LNCAP (cell line): ENCODE measurements around the gene CXCL12.

Experiments used
- CTCF ChIP-seq: fragments of 450-650 bp; IDR thresholded peaks from 2 replicates; pipeline ENCODE4 v1.5.1; 2017; ENCODE audit warnings: mild to moderate bottlenecking

Gene CXCL12

GRCh38 chr10:44415121-44415520, 30.2 kb upstream of the CXCL12 start:
- TF ChIP-seq CTCF, result no peak

- TF ChIP-seq CTCF, result no peak
These were observed 28.5 kb upstream of the CXCL12 start for GRCh38 chr10:44413416-44413815.

- TF ChIP-seq CTCF, result no peak
These were observed 26.4 kb upstream of the CXCL12 start for GRCh38 chr10:44411251-44411650.

- TF ChIP-seq CTCF, result no peak
These were observed 20.0 kb upstream of the CXCL12 start for GRCh38 chr10:44404741-44405437.

GRCh38 chr10:44402465-44403195, 17.7 kb upstream of the CXCL12 start:
- no peak for TF ChIP-seq CTCF

- TF ChIP-seq CTCF, result no peak
These were observed 15.6 kb upstream of the CXCL12 start for GRCh38 chr10:44400541-44400940.

GRCh38 chr10:44399659-44400451, 15.0 kb upstream of the CXCL12 start:
- no peak for TF ChIP-seq CTCF
